HL-60 (cell line): ENCODE results near the gene TRIOBP.

Experiments used
- CTCF ChIP-seq: IDR thresholded peaks from one replicate; pipeline ENCODE4 v1.5.1; 2011; ENCODE audit warnings: low read length, control low read depth, inconsistent platforms; ENCODE audit not compliant: insufficient read depth
- GABPA ChIP-seq: IDR thresholded peaks from 2 replicates; pipeline ENCODE4 v1.6.1; 2012; ENCODE audit warnings: low read depth
- POLR2AphosphoS5 ChIP-seq: IDR thresholded peaks from 2 replicates; pipeline ENCODE4 v1.6.1; 2012; ENCODE audit warnings: low read depth

GRCh38 chr22:37809672-37810333 is 113.0 kb downstream of the TRIOBP start:
- TF ChIP-seq CTCF (no peak), GABPA (no peak), POLR2AphosphoS5 (no peak)
